NCI-H1105 treated with DMSO at 0.1 percent for 48 hours (cell line): Measurements from ENCODE around the gene MLXIPL.
"Not testable (repeated sequence)": the region's sequence is repeated elsewhere in the genome, so short reads cannot be mapped to it uniquely, and the experiment has no call there.

Source experiments
- DNase-seq: peaks from one replicate; lab custom pipeline; 2025; lab: John Stamatoyannopoulos, UW

Gene MLXIPL

GRCh38 chr7:73623798-73624668 is at the start of gene MLXIPL:
TSS of gene MLXIPL (minus strand) at chr7:73624522. CDS start at chr7:73624492, 30 bp downstream.
- peak; percentile 79 for DNase-seq

- DNase-seq: no peak
Measured at GRCh38 chr7:73671857-73672445, 47.6 kb upstream of the MLXIPL start.

- no peak for DNase-seq
Measured at GRCh38 chr7:73671322-73671661, 47.0 kb upstream of the MLXIPL start.

- no peak for DNase-seq
Measured at GRCh38 chr7:73669858-73670385, 45.6 kb upstream of the MLXIPL start.

GRCh38 chr7:73669288-73669701 is 45.0 kb upstream of the MLXIPL start:
- no peak for DNase-seq

GRCh38 chr7:73668886-73669230 is 44.5 kb upstream of the MLXIPL start:
- no peak for DNase-seq

- DNase-seq: peak; percentile 5
Measured at GRCh38 chr7:73668103-73668885, 44.0 kb upstream of the MLXIPL start.

GRCh38 chr7:73667344-73668102 is 43.2 kb upstream of the MLXIPL start, which contains the start of gene VPS37D:
TSS of gene VPS37D (plus strand) at chr7:73667831. CDS start at chr7:73667959, 128 bp downstream.
- DNase-seq: peak; percentile 70

GRCh38 chr7:73663033-73663432 is 38.7 kb upstream of the MLXIPL start:
- no peak for DNase-seq

- DNase-seq: not testable (repeated sequence)
Measured at GRCh38 chr7:73660594-73660993, 36.3 kb upstream of the MLXIPL start.

GRCh38 chr7:73659983-73660382 is 35.7 kb upstream of the MLXIPL start:
- DNase-seq: no peak

GRCh38 chr7:73655309-73655708 is 31.0 kb upstream of the MLXIPL start:
- DNase-seq: not testable (repeated sequence)

GRCh38 chr7:73652541-73652949 is 28.2 kb upstream of the MLXIPL start:
- no peak for DNase-seq

GRCh38 chr7:73650524-73650923 is 26.2 kb upstream of the MLXIPL start:
- no peak for DNase-seq

GRCh38 chr7:73649576-73649975 is 25.3 kb upstream of the MLXIPL start:
- no peak for DNase-seq

GRCh38 chr7:73648593-73649332 is 24.4 kb upstream of the MLXIPL start:
- DNase-seq: no peak

- DNase-seq: peak; percentile 57
Measured at GRCh38 chr7:73647725-73648592, 23.6 kb upstream of the MLXIPL start.

GRCh38 chr7:73646785-73647724 is 22.7 kb upstream of the MLXIPL start:
- DNase-seq: no peak

- DNase-seq: no peak
Measured at GRCh38 chr7:73645643-73646174, 21.4 kb upstream of the MLXIPL start.
